K562 (cell line): ENCODE measurements around the gene KNG1. TPM values are rescaled to one million over a fixed set of nuclear protein-coding genes. Genes with fewer than 3 reads are reported as not detected.

Source experiments
- ASH1L ChIP-seq: fragments of 450-650 bp; IDR thresholded peaks from 2 replicates; pipeline ENCODE4 v1.6.1; 2018; ENCODE audit warnings: borderline replicate concordance, mild to moderate bottlenecking, low read depth; ENCODE audit not compliant: partially characterized antibody
- FOXA1 ChIP-seq: fragments of 450-650 bp; IDR thresholded peaks from 2 replicates; pipeline ENCODE4 v1.6.1; 2016; ENCODE audit warnings: mild to moderate bottlenecking, borderline replicate concordance
- HDAC3 ChIP-seq: fragments of 450-650 bp; IDR thresholded peaks from 2 replicates; pipeline ENCODE4 v1.6.1; 2018; ENCODE audit warnings: borderline replicate concordance, mild to moderate bottlenecking, moderate library complexity; ENCODE audit not compliant: partially characterized antibody
- PHB ChIP-seq: fragments of 250-450 bp; sonication (Bioruptor Pico); IDR thresholded peaks from 2 replicates; pipeline ENCODE4 v1.5.0; 2021
- PHF8 ChIP-seq: fragments of 200-600 bp; sonication (generic); IDR thresholded peaks from 2 replicates; pipeline ENCODE4 v1.6.1; 2012; ENCODE audit warnings: mixed run types, mild to moderate bottlenecking, inconsistent platforms, low read length, moderate library complexity, borderline replicate concordance
- RERE ChIP-seq: sonication (generic); formaldehyde crosslinking; IDR thresholded peaks from 2 replicates; pipeline ENCODE4 v1.8.0; 2023; ENCODE audit warnings: missing genetic modification reagents, mild to moderate bottlenecking, borderline replicate concordance
- SNRNP70 ChIP-seq: fragments of 200-400 bp; formaldehyde crosslinking; optimal IDR thresholded peaks from 2 replicates; pipeline ENCODE3; 2017; ENCODE audit warnings: low read depth, low read length
- polyA plus RNA-seq, 8 experiments: library from polyadenylated mRNA; depleted of rRNA in 4 of 8; stranded (reverse) in 5 of 8; unstranded in 3 of 8; fragments of >200 nt; fragmentation: Nextera tagmentation in 2 of 8; fragmentation: Illumina TruSeq in 1 of 8; extraction: Ambion mirVana in 2 of 8; extraction: Trizol in 1 of 8; gene quantifications; 2 replicates each; pipeline versions ENCODE4 v1.2.1 to v1.2.3, GENCODE V29; 2011 to 2014; ENCODE audit warnings: inconsistent platforms in 1 of 8, missing spikeins in 1 of 8
- total RNA-seq, 7 experiments: library from RNA; depleted of rRNA in 6 of 7; stranded (reverse); fragments of >200 nt in 6 of 7; fragmentation: Illumina TruSeq in 2 of 7; extraction: Trizol in 2 of 7; gene quantifications; 2 replicates each; pipeline versions ENCODE4 v1.2.1 to v1.2.3, GENCODE V29; 2011 to 2021; ENCODE audit warnings: low replicate concordance in 1 of 7
- TF ChIP-seq, protein P1 (sequence below), 2 experiments: fragments of 450-650 bp in 1 of 2; sonication (generic) in 1 of 2; formaldehyde crosslinking in 1 of 2; IDR thresholded peaks in 1 of 2; conservative IDR thresholded peaks in 1 of 2; 2 replicates each; pipeline versions ENCODE4 v1.6.1 to v1.8.1; 2016 to 2023; ENCODE audit warnings: mild to moderate bottlenecking in 2 of 2, moderate library complexity in 2 of 2, inconsistent platforms in 1 of 2, missing genetic modification reagents in 1 of 2
- TF ChIP-seq, protein P2 (sequence below): fragments of 250-450 bp; sonication (Bioruptor Pico); IDR thresholded peaks from 2 replicates; pipeline ENCODE4 v1.4.0; 2020

KNG1 gene
- total and polyA plus RNA-seq, 9 of the 15 experiments (the other 6 are each of a cell fraction or from before 2014, with no cell fraction given): 0.09 TPM; not detected in 8

GRCh38 chr3:186783731-186784515, 66.8 kb downstream of the KNG1 start (continued):
- no peak for TF ChIP-seq RERE (CRISPR knock-in tag)
- peak; percentile 28 for TF ChIP-seq SNRNP70
- no peak for TF ChIP-seq HDAC3
- TF ChIP-seq, protein P1, sequence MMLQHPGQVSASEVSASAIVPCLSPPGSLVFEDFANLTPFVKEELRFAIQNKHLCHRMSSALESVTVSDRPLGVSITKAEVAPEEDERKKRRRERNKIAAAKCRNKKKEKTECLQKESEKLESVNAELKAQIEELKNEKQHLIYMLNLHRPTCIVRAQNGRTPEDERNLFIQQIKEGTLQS (IDR thresholded peaks at IDR 0.05): no peak
- TF ChIP-seq, protein P1 (CRISPR knock-in tag; conservative IDR thresholded peaks at IDR 0.05): no peak
- TF ChIP-seq PHF8: peak; percentile 4; the same call in 1 of the 2 replicates
- TF ChIP-seq PHB (CRISPR knock-in tag): peak; percentile 51; the same call in 1 of the 2 replicates
- TF ChIP-seq ASH1L: no peak
- TF ChIP-seq, protein P2, sequence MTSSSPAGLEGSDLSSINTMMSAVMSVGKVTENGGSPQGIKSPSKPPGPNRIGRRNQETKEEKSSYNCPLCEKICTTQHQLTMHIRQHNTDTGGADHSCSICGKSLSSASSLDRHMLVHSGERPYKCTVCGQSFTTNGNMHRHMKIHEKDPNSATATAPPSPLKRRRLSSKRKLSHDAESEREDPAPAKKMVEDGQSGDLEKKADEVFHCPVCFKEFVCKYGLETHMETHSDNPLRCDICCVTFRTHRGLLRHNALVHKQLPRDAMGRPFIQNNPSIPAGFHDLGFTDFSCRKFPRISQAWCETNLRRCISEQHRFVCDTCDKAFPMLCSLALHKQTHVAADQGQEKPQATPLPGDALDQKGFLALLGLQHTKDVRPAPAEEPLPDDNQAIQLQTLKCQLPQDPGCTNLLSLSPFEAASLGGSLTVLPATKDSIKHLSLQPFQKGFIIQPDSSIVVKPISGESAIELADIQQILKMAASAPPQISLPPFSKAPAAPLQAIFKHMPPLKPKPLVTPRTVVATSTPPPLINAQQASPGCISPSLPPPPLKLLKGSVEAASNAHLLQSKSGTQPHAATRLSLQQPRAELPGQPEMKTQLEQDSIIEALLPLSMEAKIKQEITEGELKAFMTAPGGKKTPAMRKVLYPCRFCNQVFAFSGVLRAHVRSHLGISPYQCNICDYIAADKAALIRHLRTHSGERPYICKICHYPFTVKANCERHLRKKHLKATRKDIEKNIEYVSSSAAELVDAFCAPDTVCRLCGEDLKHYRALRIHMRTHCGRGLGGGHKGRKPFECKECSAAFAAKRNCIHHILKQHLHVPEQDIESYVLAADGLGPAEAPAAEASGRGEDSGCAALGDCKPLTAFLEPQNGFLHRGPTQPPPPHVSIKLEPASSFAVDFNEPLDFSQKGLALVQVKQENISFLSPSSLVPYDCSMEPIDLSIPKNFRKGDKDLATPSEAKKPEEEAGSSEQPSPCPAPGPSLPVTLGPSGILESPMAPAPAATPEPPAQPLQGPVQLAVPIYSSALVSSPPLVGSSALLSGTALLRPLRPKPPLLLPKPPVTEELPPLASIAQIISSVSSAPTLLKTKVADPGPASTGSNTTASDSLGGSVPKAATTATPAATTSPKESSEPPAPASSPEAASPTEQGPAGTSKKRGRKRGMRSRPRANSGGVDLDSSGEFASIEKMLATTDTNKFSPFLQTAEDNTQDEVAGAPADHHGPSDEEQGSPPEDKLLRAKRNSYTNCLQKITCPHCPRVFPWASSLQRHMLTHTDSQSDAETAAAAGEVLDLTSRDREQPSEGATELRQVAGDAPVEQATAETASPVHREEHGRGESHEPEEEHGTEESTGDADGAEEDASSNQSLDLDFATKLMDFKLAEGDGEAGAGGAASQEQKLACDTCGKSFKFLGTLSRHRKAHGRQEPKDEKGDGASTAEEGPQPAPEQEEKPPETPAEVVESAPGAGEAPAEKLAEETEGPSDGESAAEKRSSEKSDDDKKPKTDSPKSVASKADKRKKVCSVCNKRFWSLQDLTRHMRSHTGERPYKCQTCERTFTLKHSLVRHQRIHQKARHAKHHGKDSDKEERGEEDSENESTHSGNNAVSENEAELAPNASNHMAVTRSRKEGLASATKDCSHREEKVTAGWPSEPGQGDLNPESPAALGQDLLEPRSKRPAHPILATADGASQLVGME: no peak
- no peak for TF ChIP-seq FOXA1
